Spleen (tissue), 11 donors: ENCODE results near the gene TFF1. TPM values are rescaled to one million over a fixed set of nuclear protein-coding genes. Genes with fewer than 3 reads are reported as not detected.
A peak's percentile ranks its signal among the peaks of the same experiment; 100 is the strongest.

ENCODE experiments used
- DNase-seq: peaks from one replicate; pipeline ENCODE4 v3.0.0-alpha.2; 2020
- H3K27ac ChIP-seq, 8 donors: fragments of 200-600 bp; sonication (generic) in 7 of 8; 1 replicate in 4 of 8; 2 replicates in 4 of 8; pipeline versions ENCODE4 v1.5.0 to v1.8.0; 2016 to 2021; ENCODE audit warnings: inconsistent platforms in 4 of 8, mild to moderate bottlenecking in 4 of 8, moderate library complexity in 1 of 8
- H3K27me3 ChIP-seq, 7 donors: fragments of 200-600 bp; sonication (generic) in 6 of 7; replicated peaks in 1 of 7; 1 replicate in 4 of 7; 2 replicates in 3 of 7; pipeline versions ENCODE4 v1.5.0 to v1.8.0; 2016 to 2021; ENCODE audit warnings: inconsistent platforms in 3 of 7, mild to moderate bottlenecking in 1 of 7
- H3K36me3 ChIP-seq, 6 donors: fragments of 200-600 bp; sonication (generic) in 5 of 6; 1 replicate in 4 of 6; 2 replicates in 2 of 6; pipeline versions ENCODE4 v1.5.0 to v1.8.0; 2016 to 2021; ENCODE audit warnings: inconsistent platforms in 2 of 6
- H3K4me1 ChIP-seq, 6 donors: fragments of 200-600 bp; sonication (generic) in 5 of 6; 1 replicate in 3 of 6; 2 replicates in 3 of 6; pipeline versions ENCODE4 v1.5.0 to v1.8.0; 2016 to 2021; ENCODE audit warnings: inconsistent platforms in 3 of 6
- H3K4me3 ChIP-seq, 8 donors: fragments of 200-600 bp; sonication (generic) in 7 of 8; 1 replicate in 4 of 8; 2 replicates in 4 of 8; pipeline versions ENCODE4 v1.5.0 to v1.8.0; 2016 to 2021; ENCODE audit warnings: inconsistent platforms in 4 of 8, mild to moderate bottlenecking in 4 of 8, moderate library complexity in 2 of 8
- H3K9me3 ChIP-seq, 8 donors: fragments of 200-600 bp; sonication (generic) in 7 of 8; 1 replicate in 4 of 8; 2 replicates in 4 of 8; pipeline versions ENCODE4 v1.5.0 to v1.8.0; 2016 to 2021; ENCODE audit warnings: inconsistent platforms in 4 of 8
- POLR2A ChIP-seq, 3 donors: fragments of 450-650 bp; IDR thresholded peaks; one replicate each; pipeline ENCODE4 v1.5.1; 2017; ENCODE audit warnings: antibody characterized with exemption in 3 of 3, mild to moderate bottlenecking in 1 of 3
- POLR2AphosphoS5 ChIP-seq, 3 donors: sonication (generic); formaldehyde crosslinking; IDR thresholded peaks; one replicate each; pipeline ENCODE4 v1.5.1; 2017; ENCODE audit warnings: antibody characterized with exemption in 3 of 3
- WGBS, 5 donors: extraction: QIAGEN DNeasy Blood & Tissue Kit in 3 of 5; methylation state at CpG; one replicate each; pipeline versions ENCODE4 v1.1.5 to v1.1.7; 2013 to 2018; 5-methylcytosine and 5-hydroxymethylcytosine counted together
- intact Hi-C: fragments of 100-400 bp; cut with DNase I; formaldehyde crosslinking; loops from one replicate; pipeline ENCODE4 v1.15.0; 2023; ENCODE audit warnings: low total_unique reads
- polyA plus RNA-seq, 3 donors: library from polyadenylated mRNA; stranded (reverse); fragments of 200-250 nt; gene quantifications; one replicate each; pipeline ENCODE4 v1.2.1, GENCODE V29; 2013
- total RNA-seq, 7 donors: library from RNA; depleted of rRNA in 3 of 7; stranded (reverse); fragments of >200 nt in 3 of 7; fragmentation: NEBNext Ultra II Directional in 4 of 7; extraction: Animal tissue kit (Norgen Biotek cat#: 25700) in 4 of 7; gene quantifications; one replicate each; pipeline versions ENCODE4 v1.1.0 to v1.2.1, GENCODE V29; 2016 to 2021
- TF ChIP-seq, protein P1 (sequence below), 11 experiments: fragments of 200-600 bp in 7 of 11; fragments of 450-650 bp in 4 of 11; sonication (generic) in 4 of 11; IDR thresholded peaks in 8 of 11; conservative IDR thresholded peaks in 3 of 11; 1 replicate in 7 of 11; 2 replicates in 4 of 11; pipeline versions ENCODE4 v1.4.0 to v1.8.0; 2016 to 2021; ENCODE audit warnings: antibody characterized with exemption in 11 of 11, inconsistent platforms in 4 of 11, mild to moderate bottlenecking in 1 of 11
- donor health status: healthy with polysubstance abuse.
- donor health status: DM: no; HTN: no; CAD: no; lungs with moderate emphysema.
- donor health status: DM: no; HTN: no; CAD: no.
- donor health status: Bipolar disorder and iron deficiency.
- donor health status: healthy.
- donor health status: DM: no; HTN: no; CAD: no.
- donor health status: DM: yes; HTN: yes; CAD: no.

The TFF1 gene
- total and polyA plus RNA-seq, 10 donors = not detected

GRCh38 chr21:42312626-42313104 is 53.7 kb downstream of the TFF1 start:
- DNase-seq = peak; percentile 69
- Histone ChIP-seq H3K27me3 (peaks cover 0 to 39% (median 14%) of the 10 kb centered on the region in 7 donors), H3K36me3 (no peaks in the 10 kb centered on the region), H3K4me1 (peaks cover 9 to 71% (median 36%) of the 10 kb centered on the region in 6 donors), H3K4me3 (peak overlapping the region in 2 of 8 donors; percentile 31 to 52), H3K27ac (peak overlapping the region in 5 of 8 donors; percentile 53 to 73 (median 65)), H3K9me3 (no peaks in the 10 kb centered on the region)
- intact Hi-C loops = no loop called here
- TF ChIP-seq POLR2A (IDR thresholded peaks at IDR 0.05) (no peak), POLR2AphosphoS5 (IDR thresholded peaks at IDR 0.05) (no peak)
- TF ChIP-seq, protein P1, sequence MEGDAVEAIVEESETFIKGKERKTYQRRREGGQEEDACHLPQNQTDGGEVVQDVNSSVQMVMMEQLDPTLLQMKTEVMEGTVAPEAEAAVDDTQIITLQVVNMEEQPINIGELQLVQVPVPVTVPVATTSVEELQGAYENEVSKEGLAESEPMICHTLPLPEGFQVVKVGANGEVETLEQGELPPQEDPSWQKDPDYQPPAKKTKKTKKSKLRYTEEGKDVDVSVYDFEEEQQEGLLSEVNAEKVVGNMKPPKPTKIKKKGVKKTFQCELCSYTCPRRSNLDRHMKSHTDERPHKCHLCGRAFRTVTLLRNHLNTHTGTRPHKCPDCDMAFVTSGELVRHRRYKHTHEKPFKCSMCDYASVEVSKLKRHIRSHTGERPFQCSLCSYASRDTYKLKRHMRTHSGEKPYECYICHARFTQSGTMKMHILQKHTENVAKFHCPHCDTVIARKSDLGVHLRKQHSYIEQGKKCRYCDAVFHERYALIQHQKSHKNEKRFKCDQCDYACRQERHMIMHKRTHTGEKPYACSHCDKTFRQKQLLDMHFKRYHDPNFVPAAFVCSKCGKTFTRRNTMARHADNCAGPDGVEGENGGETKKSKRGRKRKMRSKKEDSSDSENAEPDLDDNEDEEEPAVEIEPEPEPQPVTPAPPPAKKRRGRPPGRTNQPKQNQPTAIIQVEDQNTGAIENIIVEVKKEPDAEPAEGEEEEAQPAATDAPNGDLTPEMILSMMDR (IDR thresholded peaks at IDR 0.05 in 8 of 11, conservative IDR thresholded peaks at IDR 0.05 in 3 of 11) = no peak
- WGBS, 5 donors = 78 to 83% (median 79%) methylated on average over 15 to 16 of the region's 16 CpGs

Other genes starting within 250 kb of the TFF1 start
- 100 to 1,000 TPM in 5 of 7 donors, 10 to 100 TPM in 2; 76.7 to 143 (median 103) TPM for gene ABCG1, start 147.4 kb downstream of the TFF1 start, total RNA-seq
- gene ABCG1, start 147.4 kb downstream of the TFF1 start, polyA plus RNA-seq = 10 to 100 TPM; 14.6 to 17.0 (median 15.6) TPM
- 100 to 1,000 TPM in 2 of 7 donors, 10 to 100 TPM in 5; 38.1 to 123 (median 72.9) TPM for gene TFF3, start 51.1 kb downstream of the TFF1 start, total RNA-seq
- 10 to 100 TPM; 28.9 to 77.8 (median 48.3) TPM for gene TFF3, start 51.1 kb downstream of the TFF1 start, polyA plus RNA-seq
- gene TFF2, start 15.5 kb downstream of the TFF1 start, total RNA-seq = not detected
- under 1 TPM in 1 of 3 donors, not detected in 2; 0.14 TPM for gene TFF2, start 15.5 kb downstream of the TFF1 start, polyA plus RNA-seq
- gene TMPRSS3, start 29.5 kb upstream of the TFF1 start, total RNA-seq = 1 to 10 TPM in 2 of 7 donors, under 1 TPM in 4, not detected in 1; 0.51 to 6.0 (median 0.78) TPM
- gene TMPRSS3, start 29.5 kb upstream of the TFF1 start, polyA plus RNA-seq = under 1 TPM; 0.22 to 0.32 (median 0.24) TPM
- gene UBASH3A, start 37.4 kb upstream of the TFF1 start, total RNA-seq = 10 to 100 TPM in 5 of 7 donors, 1 to 10 TPM in 2; 7.2 to 16.3 (median 11.4) TPM
- gene UBASH3A, start 37.4 kb upstream of the TFF1 start, polyA plus RNA-seq = 1 to 10 TPM; 2.6 to 4.2 (median 3.3) TPM
- under 1 TPM in 2 of 7 donors, not detected in 5; 0.25 to 0.33 TPM for gene RSPH1, start 129.7 kb upstream of the TFF1 start, total RNA-seq
- gene RSPH1, start 129.7 kb upstream of the TFF1 start, polyA plus RNA-seq = under 1 TPM; 0.10 to 0.35 (median 0.26) TPM
- gene SLC37A1, start 147.3 kb upstream of the TFF1 start, total RNA-seq = 10 to 100 TPM; 20.9 to 31.4 (median 24.5) TPM
- 10 to 100 TPM in 1 of 3 donors, 1 to 10 TPM in 2; 6.9 to 12.0 (median 9.5) TPM for gene SLC37A1, start 147.3 kb upstream of the TFF1 start, polyA plus RNA-seq